ENCODE measurements around the gene MYL4. TPM values are rescaled to one million over a fixed set of nuclear protein-coding genes. Genes with fewer than 3 reads are reported as not detected.

Gene MYL4
- total RNA-seq, 1 donor from 2014 or later, result not detected

GRCh38 chr17:47201166-47201565, 8.0 kb upstream of the MYL4 start:
- no peaks in the 10 kb centered on the region for H3K27me3 ChIP-seq (ENCODE audit: control insufficient read depth, insufficient read depth, low read length)
- no peak for TF ChIP-seq CTCF (IDR thresholded peaks at IDR 0.05; ENCODE audit: insufficient read depth, low read length, poor library complexity, severe bottlenecking)
- no peak overlapping the region for H3K4me3 ChIP-seq (ENCODE audit: low read depth, low read length)
- H3K36me3 ChIP-seq (ENCODE audit: control insufficient read depth, insufficient read depth, low read length), result no peaks in the 10 kb centered on the region
- DNase-seq (ENCODE audit: low read depth), result peak; percentile 69

DNA sequence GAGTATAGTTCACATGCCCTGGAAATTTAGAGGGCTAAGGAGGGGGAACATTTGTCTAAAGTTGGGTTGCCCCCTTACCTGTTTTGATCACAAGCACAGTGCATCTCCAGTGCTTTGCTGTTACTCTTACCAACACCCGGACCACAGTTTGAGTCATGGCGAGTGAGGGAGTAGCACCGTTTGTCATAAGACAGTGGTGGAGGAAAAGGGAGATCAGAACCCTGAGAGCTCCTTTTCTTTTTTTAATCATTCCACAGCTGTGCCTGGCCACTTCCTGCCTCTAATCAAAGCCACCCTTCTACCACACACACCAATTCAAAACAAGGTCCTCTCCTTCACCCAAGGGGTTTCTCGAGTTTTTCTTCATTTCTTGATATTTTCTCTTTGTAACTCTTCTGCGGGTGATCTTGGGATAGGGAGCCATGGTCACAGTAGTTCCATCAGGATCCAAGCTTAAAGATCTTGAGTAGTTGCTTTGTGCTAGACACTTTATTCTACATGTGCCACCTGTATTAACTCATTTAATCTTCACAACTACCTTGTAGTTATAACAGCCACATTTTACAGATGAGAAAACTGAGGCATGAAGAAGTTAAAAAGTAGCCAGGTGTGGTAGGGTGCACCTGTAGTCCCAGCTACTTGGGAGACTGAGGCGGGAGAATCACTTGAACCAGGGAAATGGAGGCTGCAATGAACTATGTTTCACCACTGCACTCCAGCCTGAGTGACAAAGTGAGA, 5.0 kb upstream of the MYL4 start:
- Histone ChIP-seq H3K36me3 (ENCODE audit: control insufficient read depth, insufficient read depth, low read length) (no peaks in the 10 kb centered on the region), H3K4me3 (ENCODE audit: low read depth, low read length) (no peak overlapping the region), H3K27me3 (ENCODE audit: control insufficient read depth, insufficient read depth, low read length) (no peaks in the 10 kb centered on the region)
- no peak for DNase-seq (ENCODE audit: low read depth)
- no peak for TF ChIP-seq CTCF (IDR thresholded peaks at IDR 0.05; ENCODE audit: insufficient read depth, low read length, poor library complexity, severe bottlenecking)

DNA sequence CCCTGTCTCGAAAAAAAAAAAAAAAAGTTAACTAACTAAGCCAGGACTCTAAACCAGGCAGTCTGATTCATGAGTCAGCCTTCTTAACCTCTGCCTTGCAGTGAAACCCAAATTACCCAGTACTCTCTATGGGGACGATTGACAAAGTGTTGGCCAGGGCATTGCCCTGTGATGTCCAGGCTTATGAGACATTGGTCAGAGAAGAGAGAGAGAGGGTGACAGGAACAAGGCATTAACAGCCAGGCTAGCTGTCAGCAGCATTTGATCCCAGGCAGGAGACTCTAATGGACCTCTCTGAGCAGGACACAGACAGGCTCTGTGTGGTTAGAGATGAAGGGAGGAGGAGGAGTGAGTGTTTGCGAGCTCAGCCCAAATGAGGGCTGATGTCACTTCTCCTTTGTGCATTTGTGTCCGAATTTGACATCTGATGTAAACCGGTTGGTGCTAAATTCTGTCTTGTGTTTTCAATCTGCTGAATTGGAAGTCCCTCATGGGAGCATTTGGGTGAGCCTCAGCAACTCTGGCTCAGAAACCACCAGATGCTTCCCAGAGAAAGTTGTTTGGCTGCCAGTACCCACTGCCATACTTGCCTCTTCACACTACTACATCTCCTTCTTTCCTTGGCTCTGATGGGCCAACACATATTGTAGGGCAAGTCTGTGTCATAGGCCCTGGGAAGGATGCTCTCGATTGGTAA, 4.3 kb upstream of the MYL4 start:
- Histone ChIP-seq H3K4me3 (ENCODE audit: low read depth, low read length) (no peak overlapping the region), H3K36me3 (ENCODE audit: control insufficient read depth, insufficient read depth, low read length) (no peaks in the 10 kb centered on the region), H3K27me3 (ENCODE audit: control insufficient read depth, insufficient read depth, low read length) (no peaks in the 10 kb centered on the region)
- no peak for DNase-seq (ENCODE audit: low read depth)
- no peak for TF ChIP-seq CTCF (IDR thresholded peaks at IDR 0.05; ENCODE audit: insufficient read depth, low read length, poor library complexity, severe bottlenecking)

DNA sequence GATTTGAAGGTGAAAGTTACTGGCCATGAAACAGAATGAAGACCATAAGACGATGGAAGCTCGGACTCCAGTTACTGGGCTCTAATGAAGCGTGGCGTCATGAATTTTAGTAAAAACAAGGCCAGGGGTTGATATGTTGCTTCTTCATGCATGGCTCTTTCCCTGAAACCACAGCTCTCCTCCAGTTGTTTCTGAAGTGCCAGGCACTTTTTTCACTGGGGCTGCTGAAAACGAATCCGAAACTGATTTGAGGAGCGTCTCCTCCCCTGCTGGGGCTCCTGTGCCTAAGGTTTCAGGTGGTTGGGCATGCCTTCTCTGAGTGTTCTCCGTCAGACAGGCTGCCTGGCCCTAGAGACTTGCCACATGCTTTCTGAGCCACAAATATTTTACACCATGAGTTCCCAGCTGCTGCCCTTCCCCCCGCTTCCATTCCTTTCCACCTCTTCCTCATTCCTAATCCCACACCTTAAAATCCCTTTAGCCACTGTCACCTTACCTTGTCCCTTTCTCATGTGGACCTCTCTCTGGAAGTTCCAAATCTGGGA, 3.7 kb upstream of the MYL4 start:
- no peak for TF ChIP-seq CTCF (IDR thresholded peaks at IDR 0.05; ENCODE audit: insufficient read depth, low read length, poor library complexity, severe bottlenecking)
- Histone ChIP-seq H3K27me3 (ENCODE audit: control insufficient read depth, insufficient read depth, low read length) (no peaks in the 10 kb centered on the region), H3K36me3 (ENCODE audit: control insufficient read depth, insufficient read depth, low read length) (no peaks in the 10 kb centered on the region), H3K4me3 (ENCODE audit: low read depth, low read length) (no peak overlapping the region)
- DNase-seq (ENCODE audit: low read depth), result peak; percentile 96

GRCh38 chr17:47207143-47208067, 1.7 kb upstream of the MYL4 start:
- H3K27me3 ChIP-seq (ENCODE audit: control insufficient read depth, insufficient read depth, low read length), result no peaks in the 10 kb centered on the region
- no peak overlapping the region for H3K4me3 ChIP-seq (ENCODE audit: low read depth, low read length)
- TF ChIP-seq CTCF (IDR thresholded peaks at IDR 0.05; ENCODE audit: insufficient read depth, low read length, poor library complexity, severe bottlenecking), result no peak
- DNase-seq (ENCODE audit: low read depth), result no peak
- H3K36me3 ChIP-seq (ENCODE audit: control insufficient read depth, insufficient read depth, low read length), result no peaks in the 10 kb centered on the region
